RWPE1 (cell line): ENCODE data around the gene NEURL1.

Experiments used
- CTCF ChIA-PET: fragments of 350-600 bp; sonication (Branson Sonifier 250); formaldehyde crosslinking; extraction: SDS; loops from one replicate; lab custom pipeline; 2021; lab: Yijun Ruan, JAX
- POLR2A ChIA-PET: fragments of 400-600 bp; formaldehyde crosslinking; extraction: SDS; loops from one replicate; lab custom pipeline; 2020; ENCODE audit warnings: antibody characterized with exemption; ENCODE audit not compliant: low non-redundant PET; lab: Yijun Ruan, JAX
- DNase-seq: peaks from one replicate; pipeline ENCODE4 v3.0.0; 2012; ENCODE audit warnings: low spot score
- H3K27ac ChIP-seq: fragments of 450-650 bp; 2 replicates; pipeline ENCODE4 v1.5.1; 2017
- CTCF ChIP-seq: fragments of 450-650 bp; conservative IDR thresholded peaks from 2 replicates; pipeline ENCODE4 v1.5.1; 2017; ENCODE audit warnings: low read depth, mild to moderate bottlenecking

NEURL1 gene

DNA sequence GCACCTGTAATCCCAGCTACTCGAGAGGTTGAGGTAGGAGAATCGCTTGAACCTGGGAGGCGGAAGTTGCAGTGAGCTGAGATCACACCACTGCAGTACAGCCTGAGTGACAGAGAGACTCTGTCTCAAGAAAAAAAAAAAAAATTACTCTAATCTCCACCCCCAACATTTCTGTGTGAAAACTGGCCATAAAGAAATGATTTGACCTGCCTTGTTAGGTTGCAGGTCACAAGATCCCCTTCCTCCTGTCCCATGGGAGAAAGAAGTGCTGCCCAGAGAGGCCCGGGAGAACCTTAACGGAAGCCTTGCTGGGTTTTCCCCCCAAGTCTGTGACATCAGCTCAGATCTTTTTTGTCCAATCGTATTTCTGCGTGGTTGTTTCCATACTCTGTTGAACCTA is 26.1 kb upstream of the NEURL1 start:
- no peak for TF ChIP-seq CTCF
- ChIA-PET CTCF (interaction anchor here (0.7 kb wide), 1 partner anchor 265 kb away, joined by 3 read pairs; no protein-coding TSS in a partner anchor), POLR2A (interaction anchor here (0.7 kb wide), 1 partner anchor 72 kb away, joined by 4 read pairs; no protein-coding TSS in a partner anchor)
- H3K27ac ChIP-seq, result no peak overlapping the region
- no peak for DNase-seq

DNA sequence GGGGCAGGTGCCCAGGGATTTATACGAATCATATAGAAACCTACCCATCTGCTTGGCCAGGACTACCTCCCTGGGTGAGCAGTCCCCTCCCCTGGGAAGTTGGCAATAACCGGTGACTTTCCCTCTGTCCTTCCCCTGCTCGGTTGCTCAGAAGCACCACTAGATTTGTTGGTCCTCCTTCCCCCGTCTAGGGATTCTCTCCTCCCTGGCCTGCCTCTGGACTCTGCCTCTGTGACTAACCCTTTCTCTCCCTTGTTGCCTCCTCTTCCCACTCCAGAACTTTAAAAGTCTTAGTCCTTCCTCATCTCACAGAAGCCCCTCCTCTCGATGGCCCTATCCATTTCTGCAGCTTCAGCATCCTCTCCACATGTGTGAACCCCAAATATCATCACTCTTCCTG is 24.3 kb upstream of the NEURL1 start:
- no peak overlapping the region for H3K27ac ChIP-seq
- CTCF ChIA-PET, result interaction anchor here (0.6 kb wide), 1 partner anchor 431 kb away, joined by 4 read pairs; no protein-coding TSS in a partner anchor
- no peak for TF ChIP-seq CTCF

GRCh38 chr10:103470761-103471653 is 22.5 kb upstream of the NEURL1 start:
- no peak overlapping the region for H3K27ac ChIP-seq
- POLR2A ChIA-PET, result no interaction called here
- no peak for TF ChIP-seq CTCF
- CTCF ChIA-PET, result interaction anchor here (0.7 kb wide), 1 partner anchor 10 kb away, joined by 4 read pairs; no protein-coding TSS in a partner anchor
- no peak for DNase-seq

More for the DNA sequence above, 24.3 kb upstream of the NEURL1 start:
- DNase-seq, result no peak
- POLR2A ChIA-PET, result no interaction called here

DNA sequence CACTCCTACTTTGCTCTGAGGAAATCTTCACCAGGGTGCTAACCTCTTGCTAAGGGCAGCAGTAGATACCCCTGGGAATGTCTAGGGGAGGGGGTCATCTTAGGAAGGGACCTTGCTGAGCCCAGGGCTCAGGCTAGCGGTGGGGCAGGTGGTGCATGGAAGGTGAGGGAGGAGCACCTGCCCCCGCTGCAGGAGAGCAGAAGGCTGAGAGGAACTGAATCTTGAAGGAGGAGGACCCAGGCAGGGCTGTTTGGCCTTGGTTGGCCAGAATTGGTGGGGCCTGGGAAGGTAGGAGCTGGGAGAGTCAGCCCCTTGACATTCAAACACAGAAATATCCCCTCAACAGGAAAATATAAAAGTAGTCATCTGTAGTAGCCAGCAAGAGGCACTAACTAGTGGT is 21.5 kb upstream of the NEURL1 start:
- no peak overlapping the region for H3K27ac ChIP-seq
- no peak for TF ChIP-seq CTCF
- ChIA-PET POLR2A (no interaction called here), CTCF (interaction anchor here (0.5 kb wide), 1 partner anchor 45 kb away, joined by 3 read pairs; no protein-coding TSS in a partner anchor)
- DNase-seq, result no peak

- H3K27ac ChIP-seq, result no peak overlapping the region
- no peak for DNase-seq
- POLR2A ChIA-PET, result no interaction called here
- no peak for TF ChIP-seq CTCF
- CTCF ChIA-PET, result no interaction called here
These were observed 20.2 kb upstream of the NEURL1 start for GRCh38 chr10:103473261-103473671.

GRCh38 chr10:103474077-103474476 is 19.4 kb upstream of the NEURL1 start:
- TF ChIP-seq CTCF, result no peak
- no peak for DNase-seq
- no peak overlapping the region for H3K27ac ChIP-seq
- CTCF ChIA-PET, result interaction anchor here (0.6 kb wide), 1 partner anchor 55 kb away, joined by 3 read pairs; no protein-coding TSS in a partner anchor
- POLR2A ChIA-PET, result no interaction called here
